NCI-H2227 (cell line): ENCODE data around the gene DDX23.
A peak's percentile ranks its signal among the peaks of the same experiment; 100 is the strongest.
"Not testable (repeated sequence)": the region's sequence is repeated elsewhere in the genome, so short reads cannot be mapped to it uniquely, and the experiment has no call there.

Source experiments
- DNase-seq: peaks from one replicate; lab custom pipeline; 2025; ENCODE audit not compliant: unreplicated experiment; lab: John Stamatoyannopoulos, UW

DDX23 gene

DNA sequence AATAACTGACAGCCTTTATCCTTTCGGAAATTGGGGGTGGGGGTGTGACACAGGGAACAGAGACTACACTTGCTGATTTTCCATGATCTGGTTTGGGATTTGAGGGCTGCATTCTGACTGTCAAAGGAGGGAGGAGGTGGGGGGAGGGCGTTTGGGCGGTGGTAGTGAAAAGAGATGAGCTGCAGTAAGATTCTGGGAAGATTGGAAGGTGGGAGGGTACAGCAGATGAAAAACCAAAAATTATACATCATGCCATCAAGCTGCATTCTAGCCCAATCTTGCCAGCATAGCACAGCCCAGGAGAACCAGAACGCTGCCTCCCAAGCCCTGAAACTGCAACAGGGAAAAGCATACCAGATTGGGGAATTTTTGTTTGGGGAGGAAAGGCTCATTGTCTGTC lies 11.3 kb upstream of the DDX23 start:
- no peak for DNase-seq

DNA sequence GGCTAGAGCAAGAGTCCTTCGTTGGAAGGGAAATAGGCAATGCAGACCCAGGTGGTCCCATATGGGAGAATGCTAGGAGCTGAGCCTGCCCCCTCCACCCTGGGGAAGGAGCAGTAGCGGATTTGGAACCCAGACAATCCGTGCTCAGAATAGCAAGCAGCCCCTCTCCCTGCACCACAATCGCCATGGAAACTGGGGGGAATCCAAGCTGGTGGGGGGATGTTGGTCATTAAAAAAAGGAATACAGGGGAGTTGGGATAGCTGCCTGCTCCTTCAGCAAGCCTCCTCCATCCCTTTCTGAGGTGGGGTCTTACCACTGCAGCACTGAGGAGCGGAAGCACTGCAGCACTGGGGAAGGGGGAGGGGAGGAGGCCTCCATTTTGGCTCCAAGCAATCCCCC lies 10.8 kb upstream of the DDX23 start:
- DNase-seq = no peak

- DNase-seq = no peak
Observed at GRCh38 chr12:48861111-48861510, 9.1 kb upstream of the DDX23 start.

GRCh38 chr12:48860236-48860635 lies 8.3 kb upstream of the DDX23 start:
- DNase-seq = not testable (repeated sequence)

DNA sequence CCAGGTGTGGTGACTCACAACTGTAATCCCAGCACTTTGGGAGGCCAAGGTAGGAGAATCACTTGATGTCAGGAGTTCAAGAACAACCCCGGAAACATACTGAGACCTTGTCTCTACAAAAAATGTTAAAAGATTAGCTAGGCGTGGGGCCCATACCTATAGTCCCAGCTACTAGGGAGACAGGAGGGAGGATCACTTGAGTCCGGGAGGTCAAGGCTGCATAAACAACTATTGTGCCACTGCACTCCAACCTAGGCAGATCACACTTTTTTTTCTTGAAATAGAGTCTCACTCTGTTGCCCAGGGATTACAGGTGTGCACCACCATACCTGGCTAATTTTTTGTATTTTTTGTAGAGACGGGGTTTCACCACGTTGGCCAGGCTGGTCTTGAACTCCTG lies 7.6 kb upstream of the DDX23 start:
- no peak for DNase-seq

DNA sequence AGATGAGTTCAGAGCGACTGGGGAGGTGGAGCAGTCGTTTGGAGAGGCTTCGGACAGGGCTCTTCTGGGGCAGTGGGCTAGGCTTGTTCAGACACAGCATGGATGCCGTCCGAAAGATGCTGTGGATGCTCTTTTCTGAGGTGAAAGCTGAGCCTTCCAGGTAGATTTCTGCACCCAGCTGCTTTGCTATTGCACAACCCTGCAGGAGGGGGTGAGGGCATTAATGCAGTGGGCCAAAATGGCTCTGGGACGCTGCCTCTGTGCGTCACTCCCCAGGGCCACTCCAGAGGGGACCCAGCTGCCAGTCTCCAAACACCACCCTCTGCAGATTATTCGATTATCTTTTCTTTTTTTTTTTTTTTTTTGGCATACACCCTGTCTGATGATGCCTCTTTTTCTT lies 6.1 kb upstream of the DDX23 start:
- DNase-seq = no peak

DNA sequence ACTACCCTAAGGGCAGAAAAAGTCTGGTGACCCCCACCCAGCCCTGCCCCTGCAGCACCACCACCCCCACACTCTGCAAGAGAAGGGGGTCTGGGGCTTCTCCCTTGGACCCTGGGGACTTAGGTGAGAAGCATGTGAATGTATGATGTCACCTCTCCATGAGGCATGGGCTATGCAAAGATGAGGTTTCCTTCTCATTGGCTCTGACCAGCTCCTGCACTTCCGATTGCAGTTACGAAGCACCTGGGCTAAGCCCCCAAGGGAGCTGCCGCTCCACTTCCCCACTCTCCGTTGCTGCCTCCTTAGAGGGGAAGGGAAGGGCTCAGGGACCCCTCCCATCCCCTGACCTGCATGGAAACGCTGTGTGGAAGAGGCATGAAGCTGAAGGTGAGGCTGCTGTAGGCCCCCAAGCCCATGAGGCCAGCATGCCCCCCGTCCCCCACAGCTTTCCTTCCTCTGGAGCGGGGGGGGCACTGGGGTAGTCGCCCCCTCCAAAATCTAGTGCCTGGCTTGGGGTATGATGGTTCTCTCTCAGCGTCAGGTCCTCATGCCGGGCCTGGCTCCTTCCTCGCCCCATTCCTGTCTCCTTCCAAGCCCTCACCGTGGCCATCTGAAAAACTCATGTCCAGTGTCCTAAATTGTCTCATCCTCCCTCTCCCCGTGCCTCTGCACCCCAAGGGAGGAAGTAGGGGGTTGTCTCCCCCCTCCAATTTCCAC lies 5.5 kb upstream of the DDX23 start:
- no peak for DNase-seq

DNA sequence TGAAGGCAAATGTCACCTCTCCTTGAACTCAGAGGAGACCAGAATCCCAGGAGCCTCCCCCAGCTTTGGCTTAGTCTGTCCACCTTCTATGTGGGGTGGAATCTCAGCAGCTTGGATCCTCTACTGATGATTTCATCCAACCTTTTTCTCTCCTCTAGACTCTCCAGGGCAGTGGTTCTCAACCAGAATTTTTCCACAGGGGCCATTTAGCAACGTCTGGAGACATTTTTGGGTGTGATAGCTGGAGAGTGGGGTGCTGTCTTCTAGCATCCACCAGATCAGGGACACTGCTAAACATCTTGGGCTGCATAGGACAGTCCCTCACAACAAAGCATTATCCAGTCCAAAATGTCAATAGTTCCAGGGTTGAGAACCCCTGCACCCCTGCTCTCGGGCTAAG lies 4.4 kb upstream of the DDX23 start:
- DNase-seq = no peak

DNA sequence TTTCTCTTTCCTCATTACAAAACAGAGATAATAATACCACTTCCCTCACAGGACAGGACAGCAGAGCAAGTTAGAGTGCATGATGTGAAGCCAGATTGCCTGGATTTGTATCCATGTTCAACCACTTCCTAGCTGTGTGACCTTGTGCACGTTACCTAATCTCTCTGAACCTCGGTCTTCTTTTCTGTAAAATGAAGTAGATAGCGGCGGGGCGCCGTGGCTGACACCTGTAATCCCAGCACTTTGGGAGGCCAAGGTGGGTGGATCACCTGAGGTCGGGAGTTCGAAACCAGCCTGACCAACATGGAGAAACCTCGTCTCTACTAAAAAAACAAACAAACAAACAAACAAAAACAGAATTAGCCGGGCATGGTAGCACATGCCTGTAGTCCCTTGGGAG lies 3.0 kb upstream of the DDX23 start:
- not testable (repeated sequence) for DNase-seq

DNA sequence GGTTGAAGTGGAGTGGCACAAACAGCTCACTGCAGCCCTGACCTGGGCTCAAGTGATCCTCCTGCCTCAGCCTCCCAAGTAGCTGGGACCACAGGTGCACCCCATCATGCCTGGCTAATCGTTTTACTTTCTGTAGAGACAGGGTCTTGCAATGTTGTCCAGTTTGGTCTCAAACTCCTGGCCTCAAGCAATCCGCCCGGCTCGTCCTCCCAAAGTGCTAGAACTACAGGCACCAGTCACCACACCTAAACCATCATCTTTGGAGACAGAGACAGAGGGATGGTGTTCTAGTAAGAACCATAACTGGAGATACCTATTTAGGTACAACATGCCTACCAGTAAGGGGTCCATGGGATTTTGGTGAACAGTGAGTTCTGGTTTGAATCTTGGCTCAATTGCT lies 2.5 kb upstream of the DDX23 start:
- no peak for DNase-seq

DNA sequence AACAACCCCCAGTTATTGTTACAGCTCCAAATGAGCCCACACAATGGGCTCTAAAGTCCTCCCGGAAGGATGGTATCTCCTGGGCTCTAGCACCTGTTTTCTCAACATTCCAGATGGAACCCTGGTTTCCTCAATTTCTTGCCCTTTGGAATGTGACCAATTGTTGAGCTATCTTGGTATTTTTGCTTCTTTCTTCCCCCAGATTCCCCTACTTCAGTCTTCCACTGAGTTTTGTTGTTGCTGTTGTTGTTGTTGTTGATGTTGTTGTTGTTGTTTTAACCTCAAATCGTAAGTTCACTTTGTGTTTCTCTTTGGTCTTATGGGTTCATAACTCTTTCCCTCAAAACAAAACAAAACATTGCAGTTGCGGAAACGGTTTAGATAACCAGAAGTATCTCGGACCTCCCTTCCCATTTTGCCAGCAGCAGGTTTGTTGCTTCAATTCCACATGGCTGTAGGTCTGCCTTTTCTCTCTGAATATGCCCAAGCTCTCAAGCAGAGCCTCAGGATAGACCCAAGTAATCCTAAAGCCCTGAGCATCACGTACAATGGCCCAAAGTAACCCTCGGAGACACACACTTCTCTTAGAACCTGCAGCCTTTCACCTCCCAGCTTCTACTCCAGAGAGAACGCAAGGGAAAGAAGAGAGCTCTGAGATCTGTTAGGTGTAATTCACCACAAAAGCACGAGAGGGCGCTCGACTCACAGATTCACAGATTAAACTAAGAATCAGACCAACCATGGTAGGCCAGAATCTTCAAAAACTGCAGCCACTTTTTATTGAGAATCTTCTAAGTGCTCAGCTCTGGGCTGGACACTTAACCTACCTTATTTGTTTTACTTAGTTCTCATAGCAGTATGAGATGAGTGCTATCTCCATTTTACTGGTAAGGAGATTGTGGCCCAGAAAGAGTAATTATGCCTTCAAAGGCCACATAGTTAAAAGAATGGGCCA lies 1.0 kb upstream of the DDX23 start:
- DNase-seq = peak; percentile 87

- not testable (repeated sequence) for DNase-seq
Observed at GRCh38 chr12:48842021-48842420, 9.9 kb downstream of the DDX23 start.

DNA sequence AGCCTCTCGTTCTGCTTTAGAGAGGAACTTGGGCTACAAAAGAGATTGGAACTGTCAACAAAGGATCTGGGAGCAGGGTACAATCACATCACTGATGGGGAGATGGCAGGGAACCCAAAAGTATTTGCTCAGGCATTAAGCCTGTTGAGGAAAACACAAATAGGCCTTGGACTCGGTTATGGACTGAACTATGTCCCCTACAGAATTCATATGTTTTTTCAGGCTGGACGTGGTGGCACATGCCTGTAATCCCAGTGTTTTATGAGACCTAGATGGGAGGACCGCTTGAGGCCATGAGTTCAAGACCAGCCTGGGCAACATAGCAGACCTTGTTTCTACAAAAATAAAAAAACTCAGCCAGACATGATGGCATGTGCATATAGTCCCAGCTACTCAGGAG lies 13.9 kb downstream of the DDX23 start:
- no peak for DNase-seq

DNA sequence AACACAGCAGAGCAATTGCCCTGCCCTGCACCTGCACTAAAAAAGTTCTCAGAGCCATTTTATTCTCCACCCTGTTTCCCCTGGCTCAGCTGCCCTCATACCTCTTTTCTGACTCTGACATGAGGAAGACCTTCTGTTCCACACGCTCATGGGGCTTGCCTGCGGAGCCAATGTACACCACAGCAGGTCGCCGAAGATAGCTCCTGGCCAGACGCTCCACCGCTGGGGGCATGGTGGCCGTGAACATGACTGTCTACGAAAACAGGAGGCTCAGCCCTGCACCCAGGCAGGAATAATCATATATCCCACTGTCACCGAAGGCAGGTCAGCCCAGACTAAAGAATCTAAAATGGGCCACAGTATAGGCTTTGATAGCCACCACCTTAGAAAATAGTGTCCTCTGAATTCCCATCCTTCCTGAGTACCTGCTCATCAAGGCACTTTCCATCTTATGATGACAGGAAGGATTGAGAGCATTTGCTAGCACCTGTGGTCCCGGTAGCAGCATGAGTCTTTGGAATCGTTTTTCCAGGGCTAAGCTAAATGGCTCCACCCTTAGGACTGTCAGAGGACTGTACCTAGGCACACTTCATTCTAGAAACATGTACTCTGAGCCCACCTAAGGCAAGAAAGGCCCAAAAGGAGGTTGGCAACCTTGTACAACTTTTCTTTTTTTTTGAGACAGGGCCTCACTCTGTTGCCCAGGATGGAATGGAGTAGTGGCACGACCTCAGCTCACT lies 19.5 kb downstream of the DDX23 start:
- DNase-seq = no peak

GRCh38 chr12:48831257-48831656 lies 20.7 kb downstream of the DDX23 start:
- no peak for DNase-seq

GRCh38 chr12:48828841-48829575 lies 23.0 kb downstream of the DDX23 start:
- DNase-seq = no peak

DNA sequence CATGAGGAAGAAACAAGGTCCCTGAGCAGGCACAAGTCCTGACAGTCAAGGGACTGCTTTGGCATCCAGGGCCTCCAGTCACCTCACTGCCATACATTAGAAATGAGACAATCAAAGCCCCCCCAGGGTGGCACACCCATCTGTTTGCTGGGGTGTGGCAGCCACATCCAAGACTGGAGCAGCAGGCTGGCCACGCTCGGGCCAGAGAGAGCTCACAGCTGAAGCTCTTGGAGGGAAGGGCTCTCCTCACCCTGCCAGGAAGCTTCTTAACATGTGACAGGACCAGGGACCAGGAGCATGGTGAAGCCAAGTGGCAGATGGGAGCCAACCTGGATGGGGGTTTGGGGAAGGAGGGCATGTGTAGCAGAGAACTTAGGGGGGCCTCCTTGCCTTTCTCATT lies 23.7 kb downstream of the DDX23 start:
- no peak for DNase-seq

GRCh38 chr12:48827513-48828096 lies 24.4 kb downstream of the DDX23 start:
- DNase-seq = no peak

DNA sequence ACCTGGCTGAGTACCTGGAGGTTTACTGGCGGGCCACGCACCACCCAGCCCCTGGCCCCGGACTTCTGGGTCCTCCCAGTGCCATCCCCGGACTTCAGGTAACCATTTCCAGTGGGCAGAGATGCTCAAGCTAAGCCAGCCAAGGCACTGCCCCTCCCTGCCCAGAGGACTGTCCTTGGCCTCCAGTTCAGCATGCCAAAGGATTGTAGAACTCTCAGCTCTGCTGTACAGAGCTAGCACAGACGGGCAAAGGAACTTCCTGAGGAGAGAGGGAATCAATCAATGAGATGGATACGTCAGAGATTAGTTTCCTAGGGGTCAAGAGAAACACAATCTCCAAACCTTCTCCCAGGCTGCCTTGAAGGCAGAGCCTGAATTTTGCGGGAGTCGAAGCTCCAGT lies 24.9 kb downstream of the DDX23 start:
- no peak for DNase-seq

GRCh38 chr12:48826209-48826855 lies 25.6 kb downstream of the DDX23 start:
- DNase-seq = no peak
